Suppressor macrophage treated with lipopolysaccharide for 1 hour (primary cell): ENCODE results near the gene SLC26A11.

Source experiments
- DNase-seq, 3 donors: peaks; one replicate each; pipeline ENCODE4 v3.0.0-alpha.2; 2020 to 2022

Gene SLC26A11

GRCh38 chr17:80220054-80220735 is at the start of gene SLC26A11, which contains the start of gene SGSH:
Gene SLC26A11 (plus strand): TSS chr17:80220427. CDS start chr17:80221561, 1,134 bp downstream.
Gene SGSH (minus strand): TSS chr17:80220333. CDS start chr17:80220313, 20 bp downstream.
- peak; percentile 80 to 94 (median 88) for DNase-seq

GRCh38 chr17:80171681-80172080 is 48.5 kb upstream of the SLC26A11 start:
- DNase-seq = no peak

GRCh38 chr17:80173126-80173525 is 47.1 kb upstream of the SLC26A11 start:
- no peak for DNase-seq

GRCh38 chr17:80173916-80174315 is 46.3 kb upstream of the SLC26A11 start:
- no peak for DNase-seq

GRCh38 chr17:80176757-80177156 is 43.5 kb upstream of the SLC26A11 start:
- no peak for DNase-seq

- DNase-seq = no peak
Observed at GRCh38 chr17:80177986-80178595, 42.1 kb upstream of the SLC26A11 start.

GRCh38 chr17:80180192-80180591 is 40.0 kb upstream of the SLC26A11 start:
- no peak for DNase-seq

GRCh38 chr17:80181431-80181830 is 38.8 kb upstream of the SLC26A11 start:
- DNase-seq = no peak

- DNase-seq = no peak
Observed at GRCh38 chr17:80182118-80182844, 37.9 kb upstream of the SLC26A11 start.

GRCh38 chr17:80182845-80183223 is 37.4 kb upstream of the SLC26A11 start:
- no peak for DNase-seq

- no peak for DNase-seq
Observed at GRCh38 chr17:80183581-80184422, 36.4 kb upstream of the SLC26A11 start.

GRCh38 chr17:80184423-80184714 is 35.9 kb upstream of the SLC26A11 start:
- DNase-seq = no peak

GRCh38 chr17:80185968-80186367 is 34.3 kb upstream of the SLC26A11 start:
- no peak for DNase-seq

- DNase-seq = no peak
Observed at GRCh38 chr17:80187090-80187489, 33.1 kb upstream of the SLC26A11 start.

GRCh38 chr17:80187515-80187941 is 32.7 kb upstream of the SLC26A11 start:
- DNase-seq = no peak

GRCh38 chr17:80189611-80190010 is 30.6 kb upstream of the SLC26A11 start:
- no peak for DNase-seq

GRCh38 chr17:80190716-80191115 is 29.5 kb upstream of the SLC26A11 start:
- no peak for DNase-seq

GRCh38 chr17:80191192-80191591 is 29.0 kb upstream of the SLC26A11 start:
- no peak for DNase-seq

GRCh38 chr17:80191865-80192661 is 28.2 kb upstream of the SLC26A11 start:
- DNase-seq = peak in 1 of 3 donors; percentile 35

- DNase-seq = no peak
Observed at GRCh38 chr17:80195141-80195540, 25.1 kb upstream of the SLC26A11 start.

GRCh38 chr17:80195671-80196529 is 24.3 kb upstream of the SLC26A11 start:
- peak; percentile 56 to 73 (median 57) for DNase-seq
